Astrocyte (in vitro differentiated cells and primary cell): ENCODE data around the gene IDH2. TPM values are rescaled to one million over a fixed set of nuclear protein-coding genes. Genes with fewer than 3 reads are reported as not detected.

Experiments used
- DNase-seq: peaks from one replicate; pipeline ENCODE4 v3.0.0-alpha.2; 2010; ENCODE audit warnings: low read depth
- FAIRE-seq: peaks from 2 replicates; lab custom pipeline; 2011; peaks lifted over from hg19 to GRCh38; lab: Jason Lieb, UNC
- H2AFZ ChIP-seq: 2 replicates; pipeline ENCODE4 v1.6.0; 2012; ENCODE audit warnings: low read depth, low read length, inconsistent platforms
- H3K27ac ChIP-seq: 2 replicates; pipeline ENCODE4 v1.5.1; 2011; ENCODE audit warnings: low read depth, low read length, inconsistent platforms
- H3K27me3 ChIP-seq: 2 replicates; pipeline ENCODE4 v1.6.0; 2011; ENCODE audit warnings: low read length, inconsistent platforms; ENCODE audit not compliant: insufficient read depth
- H3K36me3 ChIP-seq: 2 replicates; pipeline ENCODE4 v1.5.1; 2011; ENCODE audit warnings: low read length, inconsistent platforms; ENCODE audit not compliant: insufficient read depth
- H3K4me1 ChIP-seq: 2 replicates; pipeline ENCODE4 v1.5.1; 2011; ENCODE audit warnings: low read length, inconsistent platforms; ENCODE audit not compliant: insufficient read depth
- H3K4me2 ChIP-seq: 2 replicates; pipeline ENCODE4 v1.6.0; 2012; ENCODE audit warnings: low read length, inconsistent platforms
- H3K4me3 ChIP-seq: 2 replicates; pipeline ENCODE4 v1.5.1; 2011; ENCODE audit warnings: low read depth, mild to moderate bottlenecking, low read length, inconsistent platforms; ENCODE audit not compliant: insufficient read depth
- H3K79me2 ChIP-seq: 2 replicates; pipeline ENCODE4 v1.6.0; 2012; ENCODE audit warnings: mild to moderate bottlenecking, low read length, inconsistent platforms; ENCODE audit not compliant: insufficient read depth
- H3K9ac ChIP-seq: 2 replicates; pipeline ENCODE4 v1.6.0; 2012; ENCODE audit warnings: mild to moderate bottlenecking, low read length, inconsistent platforms
- H3K9me3 ChIP-seq: 2 replicates; pipeline ENCODE4 v1.5.1; 2012; ENCODE audit warnings: low read depth, mild to moderate bottlenecking, low read length, inconsistent platforms; ENCODE audit not compliant: insufficient read depth
- H4K20me1 ChIP-seq: 2 replicates; pipeline ENCODE4 v1.6.0; 2012; ENCODE audit warnings: low read length, inconsistent platforms; ENCODE audit not compliant: insufficient read depth
- H3K27ac Mint-ChIP-seq: one replicate; pipeline ENCODE4 v1.8.0; 2021; ENCODE audit warnings: mild to moderate bottlenecking, mixed read lengths; ENCODE audit not compliant: unreplicated experiment
- H3K27me3 Mint-ChIP-seq: one replicate; pipeline ENCODE4 v1.8.0; 2021; ENCODE audit warnings: low read depth, mixed read lengths; ENCODE audit not compliant: unreplicated experiment
- H3K36me3 Mint-ChIP-seq: one replicate; pipeline ENCODE4 v1.8.0; 2021; ENCODE audit warnings: low read depth, mixed read lengths; ENCODE audit not compliant: unreplicated experiment
- H3K4me1 Mint-ChIP-seq: one replicate; pipeline ENCODE4 v1.8.0; 2021; ENCODE audit warnings: low read depth, mixed read lengths; ENCODE audit not compliant: unreplicated experiment
- H3K4me3 Mint-ChIP-seq: one replicate; pipeline ENCODE4 v1.8.0; 2021; ENCODE audit warnings: mild to moderate bottlenecking, moderate library complexity, mixed read lengths; ENCODE audit not compliant: unreplicated experiment
- H3K9me3 Mint-ChIP-seq: one replicate; pipeline ENCODE4 v1.8.0; 2021; ENCODE audit warnings: mild to moderate bottlenecking, mixed read lengths; ENCODE audit not compliant: unreplicated experiment
- EZH2 ChIP-seq: IDR thresholded peaks from 2 replicates; pipeline ENCODE4 v1.6.1; 2012; ENCODE audit warnings: mild to moderate bottlenecking, low read length, inconsistent platforms; ENCODE audit not compliant: insufficient read depth
- total RNA-seq: library from RNA; stranded (reverse); gene quantifications from 2 replicates; pipeline ENCODE4 v1.2.1, GENCODE V29; 2021
- TF ChIP-seq, protein P1 (sequence below): IDR thresholded peaks from 2 replicates; pipeline ENCODE4 v1.5.1; 2011; ENCODE audit warnings: low read depth, mild to moderate bottlenecking, inconsistent platforms, low read length, moderate library complexity; ENCODE audit not compliant: insufficient read depth

Gene IDH2
- total RNA-seq, 1 donor from 2014 or later: 76.6 TPM

DNA sequence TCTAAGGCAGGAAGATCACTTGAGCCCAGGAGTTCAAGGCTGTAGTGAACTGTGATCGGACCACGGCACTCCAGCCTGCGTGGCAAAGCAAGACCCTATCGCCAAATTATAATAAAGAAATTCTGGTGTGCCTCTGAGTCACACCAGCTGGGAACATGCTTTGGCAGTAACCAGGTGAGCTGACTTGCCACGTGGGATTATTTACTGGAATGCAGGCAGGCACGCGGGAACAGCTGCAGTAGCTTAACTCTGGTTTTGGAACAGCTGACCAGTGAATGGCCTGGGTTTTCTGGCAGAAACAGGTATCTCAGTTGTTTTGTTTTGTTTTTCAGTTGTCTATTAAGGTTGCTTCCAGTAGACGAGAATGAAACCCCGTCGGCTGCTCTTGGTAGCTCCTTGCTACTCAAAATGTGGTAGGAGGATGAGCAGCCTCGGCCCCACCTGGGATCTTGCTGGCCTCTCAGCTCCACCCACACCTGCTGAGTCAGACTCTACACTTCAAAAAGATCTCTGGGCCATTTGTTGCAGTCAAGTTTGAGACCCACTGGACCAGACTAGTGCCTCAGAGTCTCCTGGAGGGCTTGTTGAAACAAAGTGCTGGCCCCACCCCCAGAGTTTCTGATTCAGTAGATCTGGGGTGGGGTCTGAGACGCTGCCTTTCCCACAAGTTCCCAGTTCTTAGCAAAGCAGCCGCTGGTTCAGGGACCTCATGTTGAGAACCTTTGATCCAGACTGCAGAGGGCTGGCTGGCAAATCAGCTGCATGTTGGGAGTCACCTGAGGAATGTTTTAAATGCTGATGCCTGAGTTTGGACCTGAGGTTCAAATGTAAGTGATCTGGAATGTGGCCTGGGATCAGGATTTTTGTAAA, 26.6 kb downstream of the IDH2 start:
- FAIRE-seq: no peak

DNA sequence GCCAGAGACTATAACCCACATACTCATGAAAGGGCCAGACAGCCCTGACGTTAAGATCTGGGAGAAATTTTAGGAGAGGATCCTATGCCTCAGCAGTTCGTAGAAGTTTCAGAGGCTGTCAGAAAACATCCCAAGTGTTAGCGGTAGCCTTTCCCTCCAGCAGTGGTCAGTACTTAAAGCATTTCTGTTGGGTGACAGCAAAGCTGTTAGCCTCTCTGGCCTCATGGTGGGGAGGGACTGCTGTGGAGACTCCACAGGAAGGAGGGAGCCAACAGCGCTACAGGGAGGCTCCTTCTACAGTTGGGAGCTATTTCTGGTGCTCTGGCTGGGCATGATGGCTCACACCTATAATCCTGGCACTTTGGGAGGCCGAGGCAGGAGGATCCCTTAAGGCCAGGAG, 27.4 kb downstream of the IDH2 start:
- Mint-ChIP-seq H3K9me3 (no peaks in the 10 kb centered on the region), H3K4me3 (no peak overlapping the region), H3K4me1 (peaks cover 10% of the 10 kb centered on the region), H3K27me3 (no peaks in the 10 kb centered on the region), H3K36me3 (peaks cover 8% of the 10 kb centered on the region), H3K27ac (no peak overlapping the region)
- no peak for FAIRE-seq
- Histone ChIP-seq H3K79me2 (no peaks in the 10 kb centered on the region), H3K4me3 (no peak overlapping the region), H3K27ac (no peak overlapping the region), H3K9me3 (no peaks in the 10 kb centered on the region), H3K4me1 (no peaks in the 10 kb centered on the region), H3K4me2 (no peak overlapping the region), H3K27me3 (no peaks in the 10 kb centered on the region), H3K9ac (no peak overlapping the region), H4K20me1 (peaks cover 1% of the 10 kb centered on the region), H3K36me3 (no peaks in the 10 kb centered on the region), H2AFZ (no peak overlapping the region)
- TF ChIP-seq EZH2: no peak
- TF ChIP-seq, protein P1, sequence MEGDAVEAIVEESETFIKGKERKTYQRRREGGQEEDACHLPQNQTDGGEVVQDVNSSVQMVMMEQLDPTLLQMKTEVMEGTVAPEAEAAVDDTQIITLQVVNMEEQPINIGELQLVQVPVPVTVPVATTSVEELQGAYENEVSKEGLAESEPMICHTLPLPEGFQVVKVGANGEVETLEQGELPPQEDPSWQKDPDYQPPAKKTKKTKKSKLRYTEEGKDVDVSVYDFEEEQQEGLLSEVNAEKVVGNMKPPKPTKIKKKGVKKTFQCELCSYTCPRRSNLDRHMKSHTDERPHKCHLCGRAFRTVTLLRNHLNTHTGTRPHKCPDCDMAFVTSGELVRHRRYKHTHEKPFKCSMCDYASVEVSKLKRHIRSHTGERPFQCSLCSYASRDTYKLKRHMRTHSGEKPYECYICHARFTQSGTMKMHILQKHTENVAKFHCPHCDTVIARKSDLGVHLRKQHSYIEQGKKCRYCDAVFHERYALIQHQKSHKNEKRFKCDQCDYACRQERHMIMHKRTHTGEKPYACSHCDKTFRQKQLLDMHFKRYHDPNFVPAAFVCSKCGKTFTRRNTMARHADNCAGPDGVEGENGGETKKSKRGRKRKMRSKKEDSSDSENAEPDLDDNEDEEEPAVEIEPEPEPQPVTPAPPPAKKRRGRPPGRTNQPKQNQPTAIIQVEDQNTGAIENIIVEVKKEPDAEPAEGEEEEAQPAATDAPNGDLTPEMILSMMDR: no peak
- no peak for DNase-seq

More for the DNA sequence above, 26.6 kb downstream of the IDH2 start:
- no peak overlapping the region for H2AFZ ChIP-seq
- no peak overlapping the region for H3K4me3 ChIP-seq
- no peaks in the 10 kb centered on the region for H3K9me3 ChIP-seq
- Mint-ChIP-seq H3K27me3 (no peaks in the 10 kb centered on the region), H3K4me3 (peak overlapping the region; percentile 2), H3K27ac (peak overlapping the region; percentile 60), H3K36me3 (peaks cover 8% of the 10 kb centered on the region), H3K4me1 (peaks cover 10% of the 10 kb centered on the region), H3K9me3 (no peaks in the 10 kb centered on the region)
- no peak overlapping the region for H3K4me2 ChIP-seq
- peaks cover 2% of the 10 kb centered on the region for H3K36me3 ChIP-seq
- no peaks in the 10 kb centered on the region for H3K79me2 ChIP-seq
- H3K27ac ChIP-seq: no peak overlapping the region
- H3K27me3 ChIP-seq: no peaks in the 10 kb centered on the region
- no peak for TF ChIP-seq EZH2
- TF ChIP-seq, protein P1: no peak
- no peaks in the 10 kb centered on the region for H4K20me1 ChIP-seq
- DNase-seq: peak; percentile 27
- H3K4me1 ChIP-seq: no peaks in the 10 kb centered on the region
- no peak overlapping the region for H3K9ac ChIP-seq

DNA sequence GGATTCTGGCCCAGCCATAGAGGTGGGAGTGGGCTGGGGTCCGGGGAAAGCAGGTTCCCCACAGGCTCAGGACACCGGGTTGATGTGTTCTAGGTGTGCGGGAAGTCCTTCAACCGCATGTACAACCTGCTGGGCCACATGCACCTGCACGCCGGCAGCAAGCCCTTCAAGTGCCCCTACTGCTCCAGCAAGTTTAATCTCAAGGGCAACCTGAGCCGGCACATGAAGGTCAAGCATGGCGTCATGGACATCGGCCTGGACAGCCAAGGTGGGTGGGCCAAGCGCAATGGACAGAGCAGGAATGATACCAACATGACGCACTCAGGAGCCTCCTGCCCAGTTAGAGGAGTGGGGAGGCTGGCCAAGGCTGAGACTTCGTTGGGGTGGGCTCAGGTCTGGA, 28.2 kb downstream of the IDH2 start:
- no peaks in the 10 kb centered on the region for H3K27me3 ChIP-seq
- no peak overlapping the region for H3K4me3 Mint-ChIP-seq
- no peak overlapping the region for H3K4me2 ChIP-seq
- H3K79me2 ChIP-seq: no peaks in the 10 kb centered on the region
- H3K27me3 Mint-ChIP-seq: no peaks in the 10 kb centered on the region
- no peak for DNase-seq
- no peaks in the 10 kb centered on the region for H3K9me3 ChIP-seq
- peaks cover 10% of the 10 kb centered on the region for H3K4me1 Mint-ChIP-seq
- H3K36me3 ChIP-seq: no peaks in the 10 kb centered on the region
- FAIRE-seq: no peak
- peaks cover 4% of the 10 kb centered on the region for H4K20me1 ChIP-seq
- no peak overlapping the region for H2AFZ ChIP-seq
- H3K4me1 ChIP-seq: no peaks in the 10 kb centered on the region
- no peaks in the 10 kb centered on the region for H3K9me3 Mint-ChIP-seq
- TF ChIP-seq EZH2: no peak
- TF ChIP-seq, protein P1: no peak
- H3K27ac ChIP-seq: no peak overlapping the region
- H3K36me3 Mint-ChIP-seq: peaks cover 6% of the 10 kb centered on the region
- no peak overlapping the region for H3K9ac ChIP-seq
- H3K27ac Mint-ChIP-seq: no peak overlapping the region
- H3K4me3 ChIP-seq: no peak overlapping the region
